Gastroesophageal sphincter (tissue), 3 donors: ENCODE measurements around the gene CALHM3.

ENCODE experiments used
- EP300 ChIP-seq: sonication (generic); formaldehyde crosslinking; IDR thresholded peaks from one replicate; pipeline ENCODE4 v1.6.1; 2017; ENCODE audit warnings: antibody characterized with exemption, mild to moderate bottlenecking
- POLR2A ChIP-seq, 2 donors: fragments of 450-650 bp; IDR thresholded peaks; one replicate each; pipeline ENCODE4 v1.6.1; 2017; ENCODE audit warnings: antibody characterized with exemption in 2 of 2, mild to moderate bottlenecking in 2 of 2, moderate library complexity in 1 of 2
- POLR2AphosphoS5 ChIP-seq: sonication (generic); formaldehyde crosslinking; IDR thresholded peaks from one replicate; pipeline ENCODE4 v1.6.1; 2017; ENCODE audit warnings: antibody characterized with exemption
- TF ChIP-seq, protein P1 (sequence below), 4 experiments: fragments of 200-600 bp in 2 of 4; fragments of 450-650 bp in 2 of 4; sonication (generic) in 1 of 4; IDR thresholded peaks; one replicate each; pipeline ENCODE4 v1.5.1; 2017 to 2019; ENCODE audit warnings: antibody characterized with exemption in 4 of 4, mild to moderate bottlenecking in 2 of 4, moderate library complexity in 2 of 4

DNA sequence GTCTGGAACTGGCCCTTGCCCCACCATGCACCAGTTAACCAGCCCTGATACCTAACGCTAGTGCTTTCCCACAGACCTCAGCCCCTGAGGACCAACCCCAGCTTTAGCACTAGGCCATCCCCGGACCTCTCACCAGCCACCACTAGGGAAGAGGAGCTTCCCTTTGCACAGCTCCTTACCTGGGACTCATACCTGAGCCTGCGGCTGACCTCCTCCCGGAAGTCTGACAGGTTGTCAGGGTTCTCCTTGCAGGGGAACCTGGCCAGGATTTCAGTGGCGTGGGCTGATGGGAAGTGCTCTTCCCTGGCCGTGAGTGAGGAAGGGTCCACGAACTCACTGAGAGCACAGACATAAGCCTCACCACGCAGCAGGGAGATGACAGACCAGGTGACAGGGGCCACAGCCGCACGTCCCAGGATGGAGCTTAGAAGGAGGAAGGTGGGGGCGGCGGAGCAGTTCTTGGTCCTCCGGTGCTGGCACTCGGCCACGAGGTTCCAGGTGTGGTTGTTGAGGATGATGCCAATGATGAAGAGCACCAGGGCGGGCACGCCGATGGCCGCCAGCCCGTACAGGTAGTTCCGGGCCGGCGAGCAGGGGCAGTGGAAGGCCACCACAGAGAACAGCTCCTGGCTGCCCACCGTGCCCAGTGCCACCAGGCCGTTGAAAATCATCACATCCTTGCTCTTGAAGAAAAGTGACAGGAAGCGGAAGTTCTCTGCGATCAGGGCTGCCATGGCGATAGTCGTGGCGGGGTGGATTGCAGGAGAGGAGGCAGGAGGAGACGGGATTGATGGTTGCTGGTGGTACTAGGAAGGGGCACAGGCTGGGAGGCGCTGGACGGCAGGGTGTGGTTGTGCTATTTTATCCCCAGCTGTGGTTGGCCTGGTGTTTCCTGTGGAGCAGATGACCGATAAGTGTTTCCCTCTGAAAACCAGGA, 29.6 kb downstream of the CALHM3 start:
- TF ChIP-seq, protein P1, sequence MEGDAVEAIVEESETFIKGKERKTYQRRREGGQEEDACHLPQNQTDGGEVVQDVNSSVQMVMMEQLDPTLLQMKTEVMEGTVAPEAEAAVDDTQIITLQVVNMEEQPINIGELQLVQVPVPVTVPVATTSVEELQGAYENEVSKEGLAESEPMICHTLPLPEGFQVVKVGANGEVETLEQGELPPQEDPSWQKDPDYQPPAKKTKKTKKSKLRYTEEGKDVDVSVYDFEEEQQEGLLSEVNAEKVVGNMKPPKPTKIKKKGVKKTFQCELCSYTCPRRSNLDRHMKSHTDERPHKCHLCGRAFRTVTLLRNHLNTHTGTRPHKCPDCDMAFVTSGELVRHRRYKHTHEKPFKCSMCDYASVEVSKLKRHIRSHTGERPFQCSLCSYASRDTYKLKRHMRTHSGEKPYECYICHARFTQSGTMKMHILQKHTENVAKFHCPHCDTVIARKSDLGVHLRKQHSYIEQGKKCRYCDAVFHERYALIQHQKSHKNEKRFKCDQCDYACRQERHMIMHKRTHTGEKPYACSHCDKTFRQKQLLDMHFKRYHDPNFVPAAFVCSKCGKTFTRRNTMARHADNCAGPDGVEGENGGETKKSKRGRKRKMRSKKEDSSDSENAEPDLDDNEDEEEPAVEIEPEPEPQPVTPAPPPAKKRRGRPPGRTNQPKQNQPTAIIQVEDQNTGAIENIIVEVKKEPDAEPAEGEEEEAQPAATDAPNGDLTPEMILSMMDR (IDR thresholded peaks at IDR 0.05): no peak
- no peak for TF ChIP-seq POLR2AphosphoS5
- TF ChIP-seq POLR2A (IDR thresholded peaks at IDR 0.05): no peak
- TF ChIP-seq EP300: no peak
